Measurements from ENCODE around the gene MAPT.

The MAPT gene

GRCh38 chr17:45924332-45924820, 30.0 kb downstream of the MAPT start:
- TF ChIP-seq CTCF (IDR thresholded peaks at IDR 0.05) = no peak

GRCh38 chr17:45925311-45925710, 31.0 kb downstream of the MAPT start:
- TF ChIP-seq CTCF (IDR thresholded peaks at IDR 0.05) = no peak

- TF ChIP-seq CTCF (IDR thresholded peaks at IDR 0.05) = no peak
Observed at GRCh38 chr17:45927247-45927646, 32.9 kb downstream of the MAPT start.

- TF ChIP-seq CTCF (IDR thresholded peaks at IDR 0.05) = no peak
Observed at GRCh38 chr17:45929344-45929743, 35.0 kb downstream of the MAPT start.

GRCh38 chr17:45930420-45930951, 36.1 kb downstream of the MAPT start:
- no peak for TF ChIP-seq CTCF (IDR thresholded peaks at IDR 0.05)

- TF ChIP-seq CTCF (IDR thresholded peaks at IDR 0.05) = no peak
Observed at GRCh38 chr17:45931677-45932076, 37.3 kb downstream of the MAPT start.

- no peak for TF ChIP-seq CTCF (IDR thresholded peaks at IDR 0.05)
Observed at GRCh38 chr17:45934044-45934979, 40.0 kb downstream of the MAPT start.

All from LNCAP (cell line).